Naive thymus-derived CD8-positive, alpha-beta T cell (primary cell): ENCODE measurements around the gene TFF1. TPM values are rescaled to one million over a fixed set of nuclear protein-coding genes. Genes with fewer than 3 reads are reported as not detected.

Experiments used
- ATAC-seq, 2 donors: fragments of 150-1000 bp; cut with Tn5 transposase in 1 of 2; sonication (Bioruptor Pico), chemical (Tn5 transposase) in 1 of 2; 1 replicate in 1 of 2; 2 replicates in 1 of 2; pipeline ENCODE4 v1.10.0; 2021; ENCODE audit warnings: mild to moderate bottlenecking in 2 of 2, moderate library complexity in 2 of 2
- POLR2A ChIA-PET: fragments of 350-600 bp; sonication (Branson Sonifier 250); formaldehyde crosslinking; loops from one replicate; lab custom pipeline; 2021; ENCODE audit warnings: antibody characterized with exemption; lab: Charles Lee
- DNase-seq, 10 donors: peaks; one replicate each; pipeline versions ENCODE4 v3.0.0 to v3.0.0-alpha.2; 2020 to 2022
- H3K27ac Mint-ChIP-seq, 10 donors: one replicate each; pipeline ENCODE4 v1.8.0; 2020 to 2022; ENCODE audit warnings: mild to moderate bottlenecking in 10 of 10, mixed read lengths in 10 of 10, moderate library complexity in 4 of 10, inconsistent platforms in 1 of 10
- H3K27me3 Mint-ChIP-seq, 5 donors: one replicate each; pipeline ENCODE4 v1.8.0; 2021 to 2022; ENCODE audit warnings: mixed read lengths in 5 of 5
- H3K36me3 Mint-ChIP-seq, 3 donors: one replicate each; pipeline ENCODE4 v1.8.0; 2020 to 2022; ENCODE audit warnings: mixed read lengths in 3 of 3, mild to moderate bottlenecking in 2 of 3, inconsistent platforms in 1 of 3
- H3K4me1 Mint-ChIP-seq, 4 donors: one replicate each; pipeline ENCODE4 v1.8.0; 2021 to 2022; ENCODE audit warnings: mixed read lengths in 4 of 4
- H3K4me3 Mint-ChIP-seq, 10 donors: one replicate each; pipeline ENCODE4 v1.8.0; 2020 to 2022; ENCODE audit warnings: mild to moderate bottlenecking in 10 of 10, mixed read lengths in 10 of 10, moderate library complexity in 6 of 10, inconsistent platforms in 1 of 10
- H3K9me3 Mint-ChIP-seq, 9 donors: one replicate each; pipeline ENCODE4 v1.8.0; 2020 to 2022; ENCODE audit warnings: mixed read lengths in 9 of 9, mild to moderate bottlenecking in 3 of 9, inconsistent platforms in 1 of 9, moderate library complexity in 1 of 9
- polyA plus RNA-seq, 3 donors: library from polyadenylated mRNA; unstranded; fragments of 300-500 nt; fragmentation: Illumina TruSeq; gene quantifications; one replicate each; pipeline ENCODE4 v1.2.3, GENCODE V29; 2021
- total RNA-seq, 8 experiments: library from RNA in 2 of 8; stranded (reverse) in 2 of 8; gene quantifications; one replicate each; pipeline ENCODE4 v1.2.3 and lab custom pipeline; 2021 to 2026

TFF1 gene
- total and polyA plus RNA-seq, 5 experiments from 2014 or later: not detected

DNA sequence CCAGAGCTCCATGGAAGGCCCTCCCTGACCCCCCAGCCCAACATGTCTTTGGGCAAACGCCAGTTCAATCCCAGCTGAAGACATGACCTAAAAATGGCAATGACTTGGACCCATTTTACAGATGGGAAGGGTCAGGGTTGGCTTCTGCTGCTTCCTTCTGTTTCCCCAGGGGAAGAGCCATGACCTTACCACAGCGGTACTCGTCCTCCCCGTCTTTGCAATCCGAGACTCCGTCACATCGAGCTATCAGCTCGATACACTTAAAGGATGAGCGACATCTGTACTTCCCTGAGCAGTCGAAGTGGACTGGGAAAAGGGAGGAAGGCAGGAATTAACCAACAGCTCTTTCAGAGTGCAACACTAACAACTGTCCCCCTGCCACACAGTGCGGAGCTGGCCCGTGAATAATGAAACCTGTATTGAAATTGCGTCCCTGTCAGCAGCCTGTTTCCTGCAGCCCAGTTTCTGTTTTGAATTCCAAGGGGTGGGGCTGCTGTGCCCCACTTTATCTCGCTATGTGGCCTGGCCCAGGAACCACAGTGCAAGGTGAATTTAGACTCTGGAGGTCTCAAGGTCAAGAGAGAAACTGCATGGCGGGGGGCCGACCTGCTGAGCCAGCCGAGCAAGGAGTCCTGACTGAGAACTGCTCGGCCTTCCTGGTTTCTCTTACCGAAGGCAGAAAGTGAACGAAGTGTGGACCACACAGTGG lies 22.6 kb upstream of the TFF1 start:
- DNase-seq (no peak), ATAC-seq (no peak)
- POLR2A ChIA-PET: interaction anchor here (0.7 to 1.8 kb wide), 2 partner anchors 11 to 15 kb away, joined by 3 to 4 read pairs; partner anchors contain the start of gene UBASH3A
- peak overlapping the region in 1 of 10 donors; percentile 39 for H3K4me3 Mint-ChIP-seq
- peak overlapping the region in 2 of 10 donors; percentile 34 to 61 for H3K27ac Mint-ChIP-seq
- no peaks in the 10 kb centered on the region for H3K9me3 Mint-ChIP-seq
- H3K27me3 Mint-ChIP-seq: no peaks in the 10 kb centered on the region
- H3K4me1 Mint-ChIP-seq: peaks cover 29 to 86% (median 79%) of the 10 kb centered on the region in 4 donors
- no peaks in the 10 kb centered on the region for H3K36me3 Mint-ChIP-seq

DNA sequence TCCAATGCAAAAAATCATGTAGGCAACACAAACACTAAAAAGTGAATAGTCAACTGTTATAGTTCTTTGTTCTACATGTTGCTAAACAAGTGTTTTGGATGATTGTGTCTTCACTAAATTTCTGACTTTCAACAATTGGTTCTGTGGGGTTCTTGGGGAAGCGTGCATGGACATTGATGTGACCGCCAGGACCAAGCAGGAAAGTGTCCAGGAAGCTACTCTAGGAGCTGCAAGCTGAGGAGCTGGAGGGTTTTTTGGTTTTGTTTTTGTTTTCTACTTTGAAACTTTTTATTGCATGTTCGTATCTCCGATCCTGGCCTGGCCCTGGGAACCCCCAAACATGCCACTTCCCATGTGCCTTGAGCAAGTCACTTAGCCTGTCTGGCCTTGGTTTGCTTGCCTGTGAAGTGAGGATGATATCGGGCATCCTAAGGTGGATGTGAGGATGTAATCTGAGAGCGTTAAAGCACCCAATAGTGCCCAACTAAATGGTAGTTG lies 21.6 kb upstream of the TFF1 start:
- no peaks in the 10 kb centered on the region for H3K36me3 Mint-ChIP-seq
- H3K27me3 Mint-ChIP-seq: no peaks in the 10 kb centered on the region
- ATAC-seq: no peak
- H3K4me1 Mint-ChIP-seq: peaks cover 25 to 79% (median 75%) of the 10 kb centered on the region in 4 donors
- POLR2A ChIA-PET: interaction anchor here (0.6 to 0.7 kb wide), 3 partner anchors 10 to 1544 kb away, joined by 3 read pairs; no protein-coding TSS in a partner anchor
- no peak for DNase-seq
- H3K27ac Mint-ChIP-seq: peak overlapping the region in 5 of 10 donors; percentile 0 to 74 (median 68)
- peak overlapping the region in 1 of 10 donors; percentile 3 for H3K4me3 Mint-ChIP-seq
- H3K9me3 Mint-ChIP-seq: no peaks in the 10 kb centered on the region

DNA sequence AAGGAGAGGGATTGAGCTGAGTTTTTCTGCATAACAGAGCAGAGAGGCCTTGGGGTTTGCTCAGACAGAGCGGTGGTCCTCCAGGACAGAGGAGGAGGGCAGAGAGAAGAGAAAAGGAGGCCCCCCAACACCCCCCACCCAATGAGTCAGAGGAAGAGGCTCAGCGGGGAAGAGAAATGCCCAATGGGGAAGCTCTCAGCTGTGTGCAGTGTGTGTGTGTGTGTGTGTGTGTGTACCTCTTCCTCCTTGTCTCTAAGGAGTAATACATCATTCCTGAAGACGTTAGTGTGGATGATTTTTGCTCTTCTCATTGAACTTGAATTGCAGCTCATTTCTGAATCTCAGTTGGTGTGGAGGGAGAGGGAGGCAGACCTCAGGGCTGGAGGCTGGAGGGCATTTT lies 20.8 kb upstream of the TFF1 start:
- ATAC-seq (no peak), DNase-seq (no peak)
- peak overlapping the region in 6 of 10 donors; percentile 0 to 77 (median 62) for H3K27ac Mint-ChIP-seq
- POLR2A ChIA-PET: interaction anchor here (0.6 to 0.7 kb wide), 2 partner anchors 11 to 146 kb away, joined by 3 read pairs; no protein-coding TSS in a partner anchor
- H3K27me3 Mint-ChIP-seq: no peaks in the 10 kb centered on the region
- H3K36me3 Mint-ChIP-seq: peaks cover 0 to 1% (median 0%) of the 10 kb centered on the region in 3 donors
- H3K9me3 Mint-ChIP-seq: peaks cover 0 to 7% (median 1%) of the 10 kb centered on the region in 9 donors
- peak overlapping the region in 2 of 10 donors; percentile 7 to 24 for H3K4me3 Mint-ChIP-seq
- H3K4me1 Mint-ChIP-seq: peaks cover 24 to 74% (median 69%) of the 10 kb centered on the region in 4 donors

DNA sequence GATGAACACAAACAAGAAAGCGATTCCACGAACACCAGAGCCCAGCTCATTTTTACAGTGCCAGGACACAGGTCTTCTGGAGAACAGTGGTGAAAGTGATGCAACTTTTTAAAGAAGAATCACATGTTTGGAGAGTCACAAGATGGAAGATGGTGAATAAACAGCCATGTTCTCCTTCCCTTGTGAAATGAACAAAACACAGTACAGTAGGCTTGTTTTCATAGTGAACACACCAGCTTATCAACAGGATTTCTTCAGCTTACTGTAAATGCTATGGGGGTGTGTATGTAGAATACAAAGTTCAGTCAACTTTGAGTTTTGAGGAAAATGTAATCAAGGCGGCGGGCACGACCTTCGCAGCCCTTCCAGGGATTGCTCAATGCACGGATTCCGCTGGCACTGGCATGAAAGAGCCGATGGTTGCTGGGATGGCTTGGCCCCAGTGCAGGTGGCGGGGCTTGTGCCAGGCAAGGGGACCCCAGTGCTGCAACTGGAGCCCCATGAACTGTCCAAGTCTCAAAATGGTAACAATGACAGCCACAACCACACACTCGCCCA lies 19.8 kb upstream of the TFF1 start:
- no peak for DNase-seq
- no peak overlapping the region for H3K4me3 Mint-ChIP-seq
- H3K9me3 Mint-ChIP-seq: peaks cover 0 to 15% (median 5%) of the 10 kb centered on the region in 9 donors
- H3K27me3 Mint-ChIP-seq: no peaks in the 10 kb centered on the region
- POLR2A ChIA-PET: interaction anchor here (0.8 kb wide), 1 partner anchor 18 kb away, joined by 3 read pairs; the partner anchor contains the start of gene UBASH3A
- H3K36me3 Mint-ChIP-seq: peaks cover 0 to 9% (median 3%) of the 10 kb centered on the region in 3 donors
- no peak for ATAC-seq
- peaks cover 24 to 69% (median 61%) of the 10 kb centered on the region in 4 donors for H3K4me1 Mint-ChIP-seq
- H3K27ac Mint-ChIP-seq: no peak overlapping the region

- DNase-seq: no peak
- Mint-ChIP-seq H3K27me3 (no peaks in the 10 kb centered on the region), H3K4me3 (peak overlapping the region in 1 of 10 donors; percentile 16), H3K36me3 (peaks cover 0 to 9% (median 3%) of the 10 kb centered on the region in 3 donors), H3K27ac (peak overlapping the region in 3 of 10 donors; percentile 73 to 80 (median 80)), H3K9me3 (peaks cover 0 to 15% (median 5%) of the 10 kb centered on the region in 9 donors), H3K4me1 (peaks cover 24 to 64% (median 58%) of the 10 kb centered on the region in 4 donors)
- POLR2A ChIA-PET: interaction anchor here (0.8 kb wide), 1 partner anchor 18 kb away, joined by 3 read pairs; the partner anchor contains the start of gene UBASH3A
- ATAC-seq: no peak
Measured at GRCh38 chr21:42385619-42386018, 19.3 kb upstream of the TFF1 start.

- POLR2A ChIA-PET: interaction anchor here (1.8 kb wide), 1 partner anchor 19 kb away, joined by 5 read pairs; the partner anchor contains the start of gene UBASH3A
- Mint-ChIP-seq H3K4me3 (peak overlapping the region in 7 of 10 donors; percentile 16 to 68 (median 54)), H3K4me1 (peaks cover 24 to 61% (median 52%) of the 10 kb centered on the region in 4 donors), H3K9me3 (peaks cover 0 to 15% (median 5%) of the 10 kb centered on the region in 9 donors), H3K27ac (peak overlapping the region in 8 of 10 donors; percentile 34 to 82 (median 76)), H3K36me3 (peaks cover 0 to 9% (median 3%) of the 10 kb centered on the region in 3 donors), H3K27me3 (no peaks in the 10 kb centered on the region)
- DNase-seq: no peak
- no peak for ATAC-seq
Measured at GRCh38 chr21:42384989-42385388, 18.7 kb upstream of the TFF1 start.

DNA sequence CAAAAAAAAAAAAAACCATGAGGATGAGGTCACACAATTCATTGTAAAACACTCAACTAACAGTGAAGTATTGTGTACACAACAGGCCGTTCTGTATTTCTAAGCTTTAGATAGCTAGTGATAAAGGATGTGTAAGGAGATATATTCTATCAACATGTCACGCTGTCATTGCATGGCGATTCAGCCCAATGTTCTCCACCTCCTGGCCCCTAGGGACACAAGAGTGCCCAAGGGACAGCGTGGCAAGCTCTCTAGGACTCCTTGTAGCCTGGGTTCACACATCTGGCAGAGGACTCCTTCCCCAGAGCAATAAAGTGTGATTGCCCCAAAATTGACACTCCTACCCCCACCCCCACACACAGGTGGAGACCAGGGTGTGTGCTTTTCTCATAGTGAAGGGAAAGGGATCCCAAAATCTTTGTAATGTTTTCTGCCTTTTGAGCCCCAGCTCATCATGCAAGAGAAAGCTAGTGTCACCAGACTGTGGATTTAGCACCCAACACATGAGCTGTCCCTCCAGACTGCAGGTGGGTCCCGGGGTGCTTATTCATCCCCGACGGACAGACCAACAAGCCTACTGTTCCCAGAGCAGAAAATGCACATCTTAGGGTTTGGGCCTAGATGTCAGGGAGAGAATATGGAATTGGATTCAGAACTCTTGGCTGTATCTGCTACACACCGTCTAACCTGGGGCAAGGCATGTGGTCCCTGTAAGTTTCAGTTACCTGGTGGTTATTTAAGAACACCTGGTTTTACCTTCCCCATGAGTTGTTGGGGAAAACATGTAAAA lies 18.0 kb upstream of the TFF1 start:
- H3K36me3 Mint-ChIP-seq: peaks cover 0 to 9% (median 3%) of the 10 kb centered on the region in 3 donors
- ATAC-seq: no peak
- POLR2A ChIA-PET: interaction anchor here (1.8 kb wide), 1 partner anchor 20 kb away, joined by 5 read pairs; the partner anchor contains the start of gene UBASH3A
- peak overlapping the region in 2 of 10 donors; percentile 24 to 41 for H3K4me3 Mint-ChIP-seq
- peak overlapping the region in 9 of 10 donors; percentile 8 to 52 (median 35) for H3K27ac Mint-ChIP-seq
- peaks cover 0 to 15% (median 5%) of the 10 kb centered on the region in 9 donors for H3K9me3 Mint-ChIP-seq
- H3K27me3 Mint-ChIP-seq: no peaks in the 10 kb centered on the region
- peaks cover 21 to 58% (median 45%) of the 10 kb centered on the region in 4 donors for H3K4me1 Mint-ChIP-seq
- no peak for DNase-seq

- no peak overlapping the region for H3K4me3 Mint-ChIP-seq
- peaks cover 0 to 9% (median 3%) of the 10 kb centered on the region in 3 donors for H3K36me3 Mint-ChIP-seq
- DNase-seq: no peak
- H3K27me3 Mint-ChIP-seq: no peaks in the 10 kb centered on the region
- POLR2A ChIA-PET: interaction anchor here (1.8 to 2.5 kb wide), 2 partner anchors 10 to 21 kb away, joined by 5 to 10 read pairs; partner anchors contain the start of gene UBASH3A
- peaks cover 21 to 51% (median 41%) of the 10 kb centered on the region in 4 donors for H3K4me1 Mint-ChIP-seq
- H3K9me3 Mint-ChIP-seq: peaks cover 0 to 15% (median 5%) of the 10 kb centered on the region in 9 donors
- peak overlapping the region in 1 of 10 donors; percentile 37 for H3K27ac Mint-ChIP-seq
- ATAC-seq: no peak
Measured at GRCh38 chr21:42383331-42383730, 17.0 kb upstream of the TFF1 start.

GRCh38 chr21:42382915-42383314 lies 16.6 kb upstream of the TFF1 start:
- Mint-ChIP-seq H3K4me1 (peaks cover 21 to 49% (median 37%) of the 10 kb centered on the region in 4 donors), H3K36me3 (peaks cover 0 to 9% (median 3%) of the 10 kb centered on the region in 3 donors), H3K4me3 (no peak overlapping the region), H3K27ac (peak overlapping the region in 3 of 10 donors; percentile 31 to 79 (median 62)), H3K27me3 (no peaks in the 10 kb centered on the region), H3K9me3 (peaks cover 0 to 15% (median 5%) of the 10 kb centered on the region in 9 donors)
- DNase-seq: no peak
- POLR2A ChIA-PET: interaction anchor here (1.4 to 2.9 kb wide), 5 partner anchors 10 to 42 kb away, joined by 5 to 14 read pairs (median 6); partner anchors contain the start of gene UBASH3A
- no peak for ATAC-seq

- POLR2A ChIA-PET: interaction anchor here (0.8 to 2.9 kb wide), 8 partner anchors 12 to 68 kb away, joined by 3 to 14 read pairs (median 6); partner anchors contain the start of gene UBASH3A
- peak in 5 of 10 donors; percentile 29 to 80 (median 36) for DNase-seq
Measured at GRCh38 chr21:42381347-42381984, 15.1 kb upstream of the TFF1 start.

More at GRCh38 chr21:42381347-42381984, 15.1 kb upstream of the TFF1 start:
- Mint-ChIP-seq H3K9me3 (peaks cover 0 to 15% (median 5%) of the 10 kb centered on the region in 9 donors), H3K4me3 (no peak overlapping the region), H3K27me3 (no peaks in the 10 kb centered on the region), H3K27ac (no peak overlapping the region), H3K4me1 (peaks cover 17 to 38% (median 26%) of the 10 kb centered on the region in 4 donors), H3K36me3 (peaks cover 0 to 9% (median 6%) of the 10 kb centered on the region in 3 donors)
- peak; percentile 61 to 87 for ATAC-seq
